ENCODE measurements around the gene BTBD10. TPM values are rescaled to one million over a fixed set of nuclear protein-coding genes. Genes with fewer than 3 reads are reported as not detected.

Gene BTBD10
- total RNA-seq, 1 donor from 2014 or later: 26.4 TPM

DNA sequence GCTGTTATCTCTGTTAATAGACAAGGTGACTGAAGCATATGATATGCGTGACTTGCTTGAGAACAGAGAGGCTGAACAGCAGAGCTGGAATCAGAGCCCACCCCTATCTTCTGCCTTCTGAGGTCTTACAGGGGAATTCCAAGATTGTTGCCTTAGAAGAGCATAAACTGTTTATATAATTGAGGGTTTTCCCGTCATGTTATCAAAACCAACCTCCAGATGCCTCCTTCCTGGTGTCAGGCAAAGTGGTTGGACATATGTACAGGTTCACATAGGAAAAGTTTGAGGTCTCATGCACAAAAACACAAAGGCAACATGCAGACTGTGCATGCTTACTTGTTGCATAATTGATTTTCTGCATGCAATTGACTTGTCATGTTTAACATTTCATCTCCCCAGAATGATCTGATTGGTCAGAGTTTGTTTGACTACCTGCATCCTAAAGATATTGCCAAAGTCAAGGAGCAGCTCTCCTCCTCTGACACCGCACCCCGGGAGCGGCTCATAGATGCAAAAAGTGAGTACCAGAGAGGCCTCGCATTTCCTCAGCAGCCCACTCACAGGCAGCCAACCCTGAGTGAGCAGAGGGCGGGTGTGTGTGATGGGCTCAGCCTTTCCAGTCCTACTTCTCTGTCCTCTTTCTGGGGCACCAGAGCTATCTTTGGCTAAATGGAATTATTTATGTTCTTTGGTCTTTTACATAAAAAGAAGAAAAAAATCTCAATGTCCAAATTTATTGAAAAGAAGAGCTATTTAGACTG is 96.6 kb downstream of the BTBD10 start:
- TF ChIP-seq, protein P1, sequence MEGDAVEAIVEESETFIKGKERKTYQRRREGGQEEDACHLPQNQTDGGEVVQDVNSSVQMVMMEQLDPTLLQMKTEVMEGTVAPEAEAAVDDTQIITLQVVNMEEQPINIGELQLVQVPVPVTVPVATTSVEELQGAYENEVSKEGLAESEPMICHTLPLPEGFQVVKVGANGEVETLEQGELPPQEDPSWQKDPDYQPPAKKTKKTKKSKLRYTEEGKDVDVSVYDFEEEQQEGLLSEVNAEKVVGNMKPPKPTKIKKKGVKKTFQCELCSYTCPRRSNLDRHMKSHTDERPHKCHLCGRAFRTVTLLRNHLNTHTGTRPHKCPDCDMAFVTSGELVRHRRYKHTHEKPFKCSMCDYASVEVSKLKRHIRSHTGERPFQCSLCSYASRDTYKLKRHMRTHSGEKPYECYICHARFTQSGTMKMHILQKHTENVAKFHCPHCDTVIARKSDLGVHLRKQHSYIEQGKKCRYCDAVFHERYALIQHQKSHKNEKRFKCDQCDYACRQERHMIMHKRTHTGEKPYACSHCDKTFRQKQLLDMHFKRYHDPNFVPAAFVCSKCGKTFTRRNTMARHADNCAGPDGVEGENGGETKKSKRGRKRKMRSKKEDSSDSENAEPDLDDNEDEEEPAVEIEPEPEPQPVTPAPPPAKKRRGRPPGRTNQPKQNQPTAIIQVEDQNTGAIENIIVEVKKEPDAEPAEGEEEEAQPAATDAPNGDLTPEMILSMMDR (IDR thresholded peaks at IDR 0.05; ENCODE audit: borderline replicate concordance): no peak
- Histone ChIP-seq H3K27me3 (ENCODE audit: low read depth) (no peaks in the 10 kb centered on the region), H3K27ac (replicated peaks) (no peak overlapping the region), H3K4me1 (no peaks in the 10 kb centered on the region), H3K4me3 (no peak overlapping the region), H3K9me3 (replicated peaks) (no peaks in the 10 kb centered on the region), H3K36me3 (peaks cover 98% of the 10 kb centered on the region)
- no peak for DNase-seq
- intact Hi-C loops (cut with micrococcal nuclease): no loop called here

DNA sequence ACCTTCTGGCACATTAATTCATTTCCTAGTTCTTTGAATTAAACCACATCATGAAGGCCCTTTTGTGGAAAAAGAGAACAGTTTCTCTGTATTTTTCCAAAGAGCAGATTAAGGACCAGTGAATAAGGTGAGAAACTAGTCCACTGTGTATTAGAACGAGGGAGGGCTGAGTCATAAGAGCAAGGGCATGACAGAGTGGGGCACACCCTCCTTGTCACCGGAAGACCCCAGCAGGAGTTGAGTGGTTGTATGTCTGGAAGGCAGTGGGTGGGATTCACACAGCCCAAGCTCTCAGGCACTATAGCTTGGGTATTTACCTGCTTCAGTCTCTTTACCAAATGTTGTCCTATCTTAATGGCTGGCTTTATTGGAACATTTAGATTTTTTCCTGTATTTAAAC is 98.6 kb downstream of the BTBD10 start:
- H3K27me3 ChIP-seq (ENCODE audit: low read depth): no peaks in the 10 kb centered on the region
- DNase-seq: no peak
- peaks cover 98% of the 10 kb centered on the region for H3K36me3 ChIP-seq
- H3K4me3 ChIP-seq: no peak overlapping the region
- TF ChIP-seq, protein P1 (IDR thresholded peaks at IDR 0.05; ENCODE audit: borderline replicate concordance): no peak
- intact Hi-C loops (cut with micrococcal nuclease): no loop called here
- no peak overlapping the region for H3K27ac ChIP-seq (replicated peaks)
- peaks cover 4% of the 10 kb centered on the region for H3K4me1 ChIP-seq
- no peaks in the 10 kb centered on the region for H3K9me3 ChIP-seq (replicated peaks)

DNA sequence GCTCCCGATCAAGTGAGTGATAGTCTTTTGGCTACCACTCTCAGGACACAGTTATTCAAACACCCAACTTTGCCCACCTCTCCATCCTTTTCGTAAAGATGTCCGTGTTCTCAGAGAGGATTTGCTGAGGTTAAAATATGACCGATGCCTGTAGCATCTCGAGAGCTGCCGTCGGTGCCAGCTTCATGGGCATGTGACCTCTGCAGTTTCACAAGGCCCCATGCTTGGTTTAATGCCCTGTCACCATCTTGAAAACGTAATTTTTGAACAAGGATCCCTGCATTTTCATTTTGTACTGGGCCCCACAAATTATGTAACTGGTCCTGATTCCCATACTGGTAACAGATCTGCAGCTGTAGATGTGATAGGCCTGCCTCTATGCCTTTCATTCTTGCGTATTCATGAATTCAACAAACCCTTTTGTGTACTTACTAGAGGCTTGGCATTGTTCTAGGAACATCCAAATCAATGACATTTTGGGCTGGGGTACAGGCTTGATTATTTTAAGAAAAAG is 100.4 kb downstream of the BTBD10 start:
- no peak overlapping the region for H3K27ac ChIP-seq (replicated peaks)
- TF ChIP-seq, protein P1 (IDR thresholded peaks at IDR 0.05; ENCODE audit: borderline replicate concordance): no peak
- H3K9me3 ChIP-seq (replicated peaks): no peaks in the 10 kb centered on the region
- H3K4me1 ChIP-seq: peaks cover 5% of the 10 kb centered on the region
- H3K27me3 ChIP-seq (ENCODE audit: low read depth): no peaks in the 10 kb centered on the region
- intact Hi-C loops (cut with micrococcal nuclease): no loop called here
- DNase-seq: no peak
- peaks cover 97% of the 10 kb centered on the region for H3K36me3 ChIP-seq
- H3K4me3 ChIP-seq: no peak overlapping the region

DNA sequence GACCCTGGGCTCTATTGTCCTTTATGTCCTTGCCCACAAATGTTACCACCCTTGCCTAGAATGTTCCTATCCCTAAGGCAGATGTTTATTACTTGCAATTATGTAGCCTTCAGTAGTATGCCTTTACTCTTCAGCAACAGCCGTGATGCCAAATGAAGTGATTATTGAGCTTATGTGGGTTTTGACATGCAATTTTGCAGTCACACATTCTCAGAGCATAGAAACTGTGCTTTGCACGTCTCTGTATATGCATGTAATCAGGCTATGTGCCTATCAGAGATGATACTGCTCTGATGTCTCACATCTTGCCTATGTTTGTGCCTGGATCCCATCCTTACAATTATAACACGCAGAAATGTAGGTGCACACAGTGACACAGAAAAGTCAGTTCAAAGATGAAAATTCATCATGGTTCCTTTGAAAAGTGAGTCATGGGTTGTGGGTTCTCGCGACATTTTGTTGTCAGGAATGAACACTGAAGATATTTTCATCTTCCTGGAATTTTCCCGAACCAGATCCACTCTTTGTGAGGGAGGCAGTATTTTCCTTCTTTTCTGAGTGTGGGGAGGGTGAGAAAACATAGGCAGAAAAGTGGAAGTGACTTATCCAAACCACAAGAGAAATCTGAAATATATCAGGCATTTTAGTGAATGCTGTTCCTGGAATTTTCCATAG is 104.3 kb downstream of the BTBD10 start:
- Histone ChIP-seq H3K4me3 (no peak overlapping the region), H3K4me1 (peaks cover 5% of the 10 kb centered on the region), H3K36me3 (peaks cover 95% of the 10 kb centered on the region), H3K27ac (replicated peaks) (no peak overlapping the region), H3K9me3 (replicated peaks) (no peaks in the 10 kb centered on the region), H3K27me3 (ENCODE audit: low read depth) (no peaks in the 10 kb centered on the region)
- DNase-seq: no peak
- TF ChIP-seq, protein P1 (IDR thresholded peaks at IDR 0.05; ENCODE audit: borderline replicate concordance): no peak
- intact Hi-C loops (cut with micrococcal nuclease): no loop called here

DNA sequence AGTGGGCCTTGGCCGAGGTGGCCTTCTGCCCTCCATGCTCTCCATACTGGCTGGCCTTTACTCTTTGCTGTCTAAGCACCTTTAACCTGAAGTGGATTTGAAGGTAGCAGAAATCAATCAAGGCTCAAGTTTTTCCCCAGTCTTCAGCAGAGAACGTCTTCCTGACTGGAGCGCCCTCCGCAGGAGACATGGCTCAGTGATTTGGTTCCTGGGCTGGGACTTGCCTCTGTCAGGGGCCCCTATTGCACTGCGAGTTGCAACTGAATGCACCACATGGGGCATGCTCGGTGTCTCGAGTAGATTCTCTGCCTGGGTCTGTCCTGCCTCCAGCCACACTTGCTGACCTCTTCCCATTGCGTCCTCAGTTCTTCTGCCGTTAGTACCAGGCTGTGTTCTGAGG is 105.8 kb downstream of the BTBD10 start:
- H3K27ac ChIP-seq (replicated peaks): no peak overlapping the region
- H3K4me3 ChIP-seq: no peak overlapping the region
- peaks cover 80% of the 10 kb centered on the region for H3K36me3 ChIP-seq
- H3K9me3 ChIP-seq (replicated peaks): no peaks in the 10 kb centered on the region
- H3K27me3 ChIP-seq (ENCODE audit: low read depth): no peaks in the 10 kb centered on the region
- no peak for DNase-seq
- H3K4me1 ChIP-seq: peaks cover 5% of the 10 kb centered on the region
- TF ChIP-seq, protein P1 (IDR thresholded peaks at IDR 0.05; ENCODE audit: borderline replicate concordance): no peak
- intact Hi-C loops (cut with micrococcal nuclease): no loop called here
